AG10803 (cell line): ENCODE measurements around the gene ATOH8.

Experiments
- DNase-seq: peaks from one replicate; pipeline ENCODE4 v3.0.0; 2010; ENCODE audit warnings: low read depth
- H3K4me3 ChIP-seq: 2 replicates; pipeline ENCODE4 v1.5.1; 2011; ENCODE audit warnings: mild to moderate bottlenecking, low read length, control low read depth
- CTCF ChIP-seq: conservative IDR thresholded peaks from 2 replicates; pipeline ENCODE4 v1.5.1; 2011; ENCODE audit warnings: mild to moderate bottlenecking, low read length, control low read depth, inconsistent platforms

The ATOH8 gene

GRCh38 chr2:85727798-85728197 is 26.0 kb upstream of the ATOH8 start:
- H3K4me3 ChIP-seq: no peak overlapping the region
- no peak for TF ChIP-seq CTCF
- DNase-seq: no peak

GRCh38 chr2:85728342-85728741 is 25.4 kb upstream of the ATOH8 start:
- no peak overlapping the region for H3K4me3 ChIP-seq
- no peak for DNase-seq
- no peak for TF ChIP-seq CTCF

- peak; percentile 96 for TF ChIP-seq CTCF
- DNase-seq: peak; percentile 78
- no peak overlapping the region for H3K4me3 ChIP-seq
Observed at GRCh38 chr2:85728883-85729824, 24.6 kb upstream of the ATOH8 start.

- no peak overlapping the region for H3K4me3 ChIP-seq
- no peak for DNase-seq
- no peak for TF ChIP-seq CTCF
Observed at GRCh38 chr2:85729825-85730510, 23.8 kb upstream of the ATOH8 start.

- no peak for TF ChIP-seq CTCF
- no peak for DNase-seq
- no peak overlapping the region for H3K4me3 ChIP-seq
Observed at GRCh38 chr2:85730686-85731230, 23.0 kb upstream of the ATOH8 start.

- DNase-seq: no peak
- no peak overlapping the region for H3K4me3 ChIP-seq
- no peak for TF ChIP-seq CTCF
Observed at GRCh38 chr2:85731606-85732005, 22.2 kb upstream of the ATOH8 start.
